NOMO-1 treated with dmso at 0.1 percent for 144 hours (cell line): ENCODE results near the gene NPBWR2.

ENCODE experiments used
- DNase-seq: peaks from one replicate; lab custom pipeline; 2025; ENCODE audit not compliant: unreplicated experiment; lab: John Stamatoyannopoulos, UW

NPBWR2 gene

GRCh38 chr20:64074184-64074789 is 33.1 kb downstream of the NPBWR2 start:
- DNase-seq = no peak

- no peak for DNase-seq
These were observed 33.7 kb downstream of the NPBWR2 start for GRCh38 chr20:64073476-64074183.

- no peak for DNase-seq
These were observed 34.8 kb downstream of the NPBWR2 start for GRCh38 chr20:64072498-64073063.

DNA sequence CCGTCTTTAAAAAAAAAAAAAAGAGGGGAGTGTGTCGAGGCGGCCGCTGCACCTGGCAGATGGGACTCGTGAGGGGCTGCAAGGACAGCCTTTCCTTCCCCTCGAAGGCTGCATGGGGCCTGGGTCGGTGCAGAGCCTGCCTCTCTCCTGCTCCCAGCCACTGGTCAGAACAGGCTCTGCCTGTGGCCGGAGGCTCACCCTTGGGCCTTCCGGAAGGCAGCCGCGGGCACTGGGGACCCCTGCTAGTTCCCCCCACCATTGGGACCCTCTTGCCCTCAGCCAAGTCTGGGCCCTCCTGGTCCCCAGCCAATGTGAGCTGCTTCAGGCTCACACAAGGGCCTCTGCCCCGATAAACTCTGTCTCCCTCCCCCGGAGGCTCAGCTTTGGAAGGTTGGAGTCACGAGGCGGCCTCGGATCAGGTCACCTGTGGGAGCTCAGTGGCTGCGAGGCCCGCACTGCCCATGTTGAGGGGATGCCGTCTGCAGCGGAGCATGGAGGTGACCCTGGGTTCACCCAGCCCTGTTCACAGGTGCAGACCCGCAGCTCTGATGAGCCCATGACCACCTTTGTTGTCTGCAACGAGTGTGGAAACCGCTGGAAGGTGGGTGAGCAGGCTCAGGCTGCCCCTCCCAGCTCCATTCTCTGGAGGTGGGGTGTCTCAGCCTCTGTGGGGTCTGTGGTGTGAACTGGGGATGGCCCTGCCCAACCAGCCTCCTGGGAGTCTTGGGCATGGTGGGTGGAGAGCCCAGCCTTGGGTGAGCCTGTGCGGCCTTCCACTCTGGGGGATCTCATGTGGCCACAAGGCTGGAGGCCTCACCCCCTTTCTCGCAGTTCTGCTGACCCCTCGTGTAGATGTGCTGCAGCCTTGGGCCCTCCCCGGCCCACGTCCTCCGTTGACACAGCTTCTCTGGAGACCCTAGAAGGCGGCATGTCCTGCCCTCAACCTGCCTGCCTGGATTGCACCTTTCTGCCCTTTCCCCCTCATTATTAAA is 35.7 kb downstream of the NPBWR2 start:
- DNase-seq = no peak

DNA sequence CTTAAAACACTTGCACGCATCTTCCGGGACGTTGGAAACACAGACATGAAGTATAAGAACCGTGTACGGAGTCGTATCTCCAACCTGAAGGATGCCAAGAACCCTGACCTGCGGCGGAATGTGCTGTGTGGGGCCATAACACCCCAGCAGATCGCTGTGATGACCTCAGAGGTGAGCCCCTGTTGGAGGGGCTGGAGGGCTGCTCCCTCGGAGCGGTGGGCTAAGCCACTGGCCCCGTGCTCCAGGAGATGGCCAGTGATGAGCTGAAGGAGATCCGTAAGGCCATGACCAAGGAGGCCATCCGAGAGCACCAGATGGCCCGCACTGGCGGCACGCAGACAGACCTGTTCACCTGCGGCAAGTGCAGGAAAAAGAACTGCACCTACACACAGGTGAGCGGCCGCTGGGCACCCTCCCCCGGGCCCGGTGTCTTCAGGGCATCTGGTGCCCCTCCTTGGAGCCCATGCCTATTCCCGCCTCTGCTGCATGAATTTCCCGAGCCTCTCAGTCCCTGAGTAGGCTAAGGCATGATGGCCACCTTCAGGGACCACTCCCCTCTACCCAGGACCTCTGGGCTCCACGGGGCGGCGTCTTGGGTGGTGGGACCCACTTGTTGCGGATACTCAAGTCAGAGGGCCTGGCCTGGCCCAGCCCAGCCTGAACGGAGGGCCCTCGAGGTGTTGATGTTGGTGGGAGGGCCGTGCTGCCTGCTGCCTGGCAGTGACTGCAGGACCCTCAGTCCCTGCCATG is 36.9 kb downstream of the NPBWR2 start:
- no peak for DNase-seq

DNA sequence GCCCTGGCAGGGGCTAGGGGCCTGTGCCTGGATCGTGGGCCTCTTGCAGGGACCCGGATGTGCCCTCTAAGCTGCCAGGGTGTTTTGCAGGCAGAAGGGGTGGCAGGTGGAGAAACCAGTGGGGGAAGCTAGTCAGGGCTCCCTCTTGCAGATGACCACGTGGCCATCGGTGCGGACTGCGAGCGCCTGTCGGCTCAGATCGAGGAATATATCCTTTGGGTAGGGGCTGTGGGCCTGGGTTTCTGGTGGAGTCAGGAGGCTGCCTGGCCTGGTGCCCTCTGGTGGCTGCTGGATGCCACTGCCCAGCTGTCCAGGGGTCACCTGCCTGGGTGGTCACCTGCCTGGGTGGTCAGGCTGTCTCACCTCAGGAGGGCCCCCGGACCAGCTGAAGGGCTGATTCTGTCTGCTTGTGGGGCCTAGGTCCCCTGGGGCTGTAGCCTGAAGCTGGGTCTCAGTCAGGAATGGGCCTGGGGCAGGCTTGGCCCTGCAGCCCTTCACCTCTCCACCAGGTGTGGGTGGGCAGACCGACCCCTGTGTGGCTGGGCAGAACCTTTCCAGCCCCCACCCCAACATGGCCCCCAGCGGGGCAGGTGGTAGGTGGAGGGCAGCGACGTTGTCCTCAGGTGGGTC is 37.6 kb downstream of the NPBWR2 start:
- no peak for DNase-seq

- no peak for DNase-seq
These were observed 38.2 kb downstream of the NPBWR2 start for GRCh38 chr20:64069209-64069613.

DNA sequence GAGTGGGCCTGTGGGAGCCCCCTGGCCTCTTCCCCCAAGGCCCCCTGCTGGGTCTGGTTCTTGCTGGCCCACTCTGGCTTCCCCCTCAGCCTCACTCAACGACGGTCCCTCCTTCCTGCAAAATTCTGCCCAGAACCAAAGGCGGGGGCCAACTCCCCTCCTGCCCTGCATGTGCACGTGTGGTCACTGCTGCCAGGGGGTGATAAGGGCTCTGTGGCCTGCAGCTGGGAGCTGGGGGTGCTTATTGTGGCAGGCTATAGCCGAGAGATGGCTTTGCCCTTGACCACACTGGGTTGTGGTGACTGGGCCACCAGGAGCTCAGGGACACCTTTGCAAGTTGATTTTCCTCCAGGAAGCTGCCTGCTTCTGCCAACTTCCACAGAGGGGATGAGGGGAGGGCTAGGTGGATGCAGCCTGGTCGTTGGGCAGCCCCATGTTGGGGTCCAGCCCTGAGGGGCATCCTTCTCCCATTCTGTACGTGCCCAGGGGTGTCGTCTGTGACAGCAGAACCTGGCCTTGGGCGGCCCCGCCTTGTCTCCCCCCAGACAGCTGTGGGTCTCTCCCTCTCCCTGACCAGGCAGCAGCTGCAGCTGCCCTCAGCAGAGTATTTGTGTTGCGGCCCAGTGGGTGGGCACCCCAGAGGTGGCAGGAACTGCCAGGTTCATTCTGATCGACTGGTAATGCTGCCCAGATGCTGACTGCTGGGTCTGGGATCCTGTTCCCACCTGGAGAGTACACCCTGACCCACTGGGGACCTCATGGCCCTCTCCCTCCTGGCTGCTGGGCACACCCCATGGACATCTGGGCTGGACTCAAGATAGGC is 38.8 kb downstream of the NPBWR2 start:
- no peak for DNase-seq

- DNase-seq = no peak
These were observed 39.5 kb downstream of the NPBWR2 start for GRCh38 chr20:64067733-64068307.

DNA sequence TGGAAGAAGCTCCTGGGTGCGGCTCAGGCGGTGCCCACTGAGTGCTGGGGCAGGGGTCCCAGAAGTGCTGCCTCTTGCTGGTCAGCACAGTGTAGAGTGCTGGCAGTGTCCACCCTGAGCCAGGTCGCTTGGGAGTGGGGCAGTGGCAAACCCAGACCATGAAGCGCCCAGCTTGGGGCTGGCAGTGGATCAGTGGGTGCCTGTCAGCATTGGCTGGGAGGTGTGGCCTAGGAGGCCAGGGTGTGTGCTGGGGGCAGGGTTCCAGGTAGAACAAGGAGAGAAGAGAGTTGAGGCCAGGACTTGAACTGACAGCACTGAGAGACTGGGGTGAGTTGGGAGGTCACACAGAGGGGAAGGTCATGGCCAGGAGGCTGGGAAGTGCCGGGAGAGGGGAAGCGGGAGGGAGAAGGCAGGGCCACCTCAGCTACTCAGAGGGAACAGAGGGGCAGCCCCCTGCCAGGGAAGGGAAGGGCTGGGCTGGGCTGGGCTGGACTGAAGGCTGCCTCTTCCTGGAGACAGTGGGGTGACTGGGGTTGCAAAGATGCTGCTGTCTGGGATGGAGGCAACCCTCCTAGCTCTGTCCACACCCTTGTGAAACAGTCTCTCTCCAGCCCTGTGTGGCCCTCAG is 40.2 kb downstream of the NPBWR2 start:
- DNase-seq = no peak

DNA sequence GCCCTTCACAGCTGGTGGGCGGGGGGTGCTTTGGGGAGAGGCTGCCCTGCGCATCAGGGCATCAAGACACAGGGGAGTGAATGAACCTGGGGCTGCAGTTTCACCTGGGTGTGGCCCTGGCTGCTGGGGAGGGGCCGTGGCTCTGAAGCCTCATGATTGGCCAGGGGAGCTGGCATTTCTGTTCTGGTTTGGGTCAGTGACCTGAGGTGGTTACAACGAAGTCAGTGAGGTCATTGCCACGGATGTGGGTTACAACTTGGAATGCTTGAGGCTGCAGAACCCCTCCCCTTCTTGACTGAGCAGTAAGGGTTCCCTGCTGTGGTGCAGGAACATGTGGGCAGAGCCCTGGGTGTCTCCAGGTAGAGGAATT is 41.4 kb downstream of the NPBWR2 start:
- DNase-seq = peak; percentile 45

- no peak for DNase-seq
These were observed 42.0 kb downstream of the NPBWR2 start for GRCh38 chr20:64065062-64065973.

GRCh38 chr20:64064145-64064698 is 43.1 kb downstream of the NPBWR2 start:
- DNase-seq = no peak

DNA sequence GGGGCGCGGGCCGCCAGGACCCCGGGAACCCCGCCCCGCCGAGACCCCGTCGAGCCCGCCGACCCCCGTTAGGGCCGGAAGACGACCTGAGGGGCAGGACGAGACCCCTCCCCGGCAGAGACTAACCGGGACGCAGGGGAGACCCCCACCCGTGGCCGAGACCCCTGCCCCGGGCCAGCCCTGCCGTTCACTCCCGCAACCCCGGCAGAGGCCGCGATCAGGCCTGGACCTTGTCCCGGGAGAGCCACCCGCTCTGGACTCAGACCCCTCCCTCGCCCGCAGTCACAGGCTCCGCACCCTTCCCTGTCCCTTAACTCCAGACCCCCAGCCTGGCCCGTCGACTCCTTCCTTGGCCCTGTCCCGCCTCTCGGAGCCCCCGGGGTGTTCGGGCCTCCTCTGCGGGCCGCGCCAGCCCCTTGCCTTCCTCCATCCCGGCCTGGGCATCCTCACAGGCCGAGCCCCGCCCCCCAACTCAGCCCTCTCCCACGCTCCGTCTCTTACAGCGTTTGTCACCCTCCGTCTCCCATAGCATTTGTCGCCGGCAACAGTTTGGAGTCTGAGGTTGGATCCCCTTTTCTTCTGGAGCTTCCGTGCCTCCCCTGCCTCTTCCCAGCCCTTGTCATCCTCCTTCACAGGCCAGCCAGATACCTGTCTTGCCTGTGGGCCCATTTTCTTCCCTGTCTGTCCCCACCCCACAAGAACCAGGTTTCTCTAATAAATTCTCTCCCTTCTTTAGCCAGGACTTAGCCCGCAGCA is 43.8 kb downstream of the NPBWR2 start:
- DNase-seq = no peak

DNA sequence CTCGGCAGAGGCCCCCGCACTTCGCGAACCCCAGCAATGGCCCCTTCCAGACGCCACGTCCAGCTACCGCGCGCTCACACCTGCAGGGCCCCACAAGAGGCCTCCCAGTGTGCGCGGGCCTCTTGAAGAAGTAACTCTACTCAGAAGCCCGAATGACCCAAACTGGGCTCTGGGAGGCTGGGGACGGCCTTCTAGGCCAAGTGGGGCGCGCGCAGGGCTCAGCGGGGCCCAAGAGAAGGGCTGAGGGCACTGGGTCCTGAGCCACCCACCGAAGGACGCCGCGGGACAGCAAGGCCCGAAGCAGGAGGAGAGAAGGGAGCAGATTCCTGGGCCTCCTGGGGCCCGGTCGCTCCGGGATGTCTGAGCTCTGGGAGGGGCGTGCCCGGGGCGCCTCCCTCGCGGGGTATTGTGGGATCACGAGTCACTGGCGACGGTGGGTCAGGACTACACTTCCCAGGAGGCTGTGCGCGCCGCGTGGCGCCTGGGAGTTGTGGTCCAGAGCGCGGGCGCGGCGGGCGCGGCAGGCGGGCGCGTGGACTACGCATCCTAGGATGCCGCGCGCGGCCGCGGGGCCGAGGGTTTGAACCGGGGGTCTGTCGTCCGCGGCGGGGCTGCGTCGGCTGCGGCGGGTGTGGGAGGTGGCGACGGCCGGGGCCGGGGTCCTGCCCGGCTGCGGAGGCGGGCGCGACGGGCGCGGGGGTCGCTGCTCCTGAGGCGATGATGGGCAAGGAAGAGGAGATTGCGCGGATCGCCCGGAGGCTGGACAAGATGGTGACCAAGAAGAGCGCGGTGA is 44.6 kb downstream of the NPBWR2 start, which contains the start of gene TCEA2:
Gene TCEA2, plus strand, starts transcription at position 603 of the 793 bp plus-strand sequence. Its CDS starts 115 bp downstream, at position 718.
- peak; percentile 88 for DNase-seq

GRCh38 chr20:64062276-64062595 is 45.1 kb downstream of the NPBWR2 start:
- DNase-seq = no peak
